Measurements from ENCODE around the gene FBXL14.

GRCh38 chr12:1622406-1622805 lies 28.0 kb upstream of the FBXL14 start:
- no peak for TF ChIP-seq CTCF (conservative IDR thresholded peaks at IDR 0.05; ENCODE audit: low read depth, low read length)
- no peak for TF ChIP-seq EZH2 (IDR thresholded peaks at IDR 0.05; ENCODE audit: low read length, unreplicated experiment)
- no peak for TF ChIP-seq EZH2phosphoT487 (IDR thresholded peaks at IDR 0.05; ENCODE audit: borderline replicate concordance, low read length)
